B cell (primary cell): ENCODE data around the gene CTNNA3. TPM values are rescaled to one million over a fixed set of nuclear protein-coding genes. Genes with fewer than 3 reads are reported as not detected.

Experiments used
- ATAC-seq: fragments of 200-7000 bp; cut with Tn5 transposase; one replicate; pipeline ENCODE4 v1.10.0; 2021; ENCODE audit warnings: low read depth, mild to moderate bottlenecking, moderate number of reproducible peaks, moderate library complexity
- CTCF ChIA-PET: fragments of 350-600 bp; sonication (Branson Sonifier 250); formaldehyde crosslinking; loops from one replicate; lab custom pipeline; 2021; ENCODE audit warnings: antibody characterized with exemption, inconsistent platforms; lab: Charles Lee
- POLR2A ChIA-PET: fragments of 350-600 bp; sonication (Branson Sonifier 250); formaldehyde crosslinking; loops from one replicate; lab custom pipeline; 2021; ENCODE audit warnings: antibody characterized with exemption; lab: Charles Lee
- DNase-seq: peaks from one replicate; pipeline ENCODE4 v3.0.0; 2013
- H2AFZ ChIP-seq: 2 replicates; pipeline ENCODE4 v1.6.1; 2012; ENCODE audit warnings: mild to moderate bottlenecking, low read depth, low read length; ENCODE audit not compliant: insufficient read depth, poor library complexity, severe bottlenecking
- H3K27ac ChIP-seq, 2 donors: 1 replicate in 1 of 2; 2 replicates in 1 of 2; pipeline ENCODE4 v1.5.1; 2012 to 2013; ENCODE audit warnings: low read length in 2 of 2, mild to moderate bottlenecking in 2 of 2, moderate library complexity in 1 of 2
- H3K27me3 ChIP-seq, 4 experiments: fragments of 200-600 bp in 1 of 4; sonication (generic) in 1 of 4; replicated peaks in 1 of 4; 1 replicate in 2 of 4; 2 replicates in 2 of 4; pipeline versions ENCODE4 v1.6.1 to v1.7.0; 2013 to 2016; ENCODE audit warnings: low read length in 3 of 4, mild to moderate bottlenecking in 2 of 4, mixed read lengths in 1 of 4, moderate library complexity in 1 of 4; ENCODE audit not compliant: insufficient read depth in 4 of 4, control insufficient read depth in 3 of 4; ENCODE audit errors: control extremely low read depth in 1 of 4
- H3K36me3 ChIP-seq, 2 experiments: replicated peaks in 1 of 2; 1 replicate in 1 of 2; 2 replicates in 1 of 2; pipeline versions ENCODE4 v1.6.1 to v1.7.1; 2013; ENCODE audit warnings: low read length in 1 of 2; ENCODE audit not compliant: insufficient read depth in 2 of 2, control insufficient read depth in 1 of 2; ENCODE audit errors: control extremely low read depth in 1 of 2, extremely low read depth in 1 of 2
- H3K4me1 ChIP-seq, 2 donors: fragments of 200-600 bp in 1 of 2; sonication (generic) in 1 of 2; 1 replicate in 1 of 2; 2 replicates in 1 of 2; pipeline versions ENCODE4 v1.5.1 to v1.6.1; 2013 to 2017; ENCODE audit warnings: low read length in 2 of 2; ENCODE audit not compliant: control insufficient read depth in 2 of 2, insufficient read depth in 2 of 2
- H3K4me2 ChIP-seq: replicated peaks from 2 replicates; pipeline ENCODE3; 2012; ENCODE audit warnings: mild to moderate bottlenecking, low read depth, low read length; ENCODE audit not compliant: poor library complexity, severe bottlenecking
- H3K4me3 ChIP-seq, 5 experiments: fragments of 200-600 bp in 1 of 5; sonication (generic) in 1 of 5; 1 replicate in 3 of 5; 2 replicates in 2 of 5; pipeline versions ENCODE4 v1.5.1 to v1.7.0; 2011 to 2016; ENCODE audit warnings: low read length in 4 of 5, mild to moderate bottlenecking in 4 of 5, low read depth in 2 of 5, control low read depth in 1 of 5, moderate library complexity in 1 of 5; ENCODE audit not compliant: insufficient read depth in 1 of 5; ENCODE audit errors: control extremely low read depth in 1 of 5, extremely low read depth in 1 of 5
- H3K79me2 ChIP-seq: fragments of 200-600 bp; sonication (generic); one replicate; pipeline ENCODE4 v1.6.0; 2016; ENCODE audit warnings: low read length; ENCODE audit not compliant: control insufficient read depth, insufficient read depth
- H3K9ac ChIP-seq: fragments of 200-600 bp; sonication (generic); 2 replicates; pipeline ENCODE4 v1.6.1; 2017; ENCODE audit warnings: mild to moderate bottlenecking, low read length, moderate library complexity
- H3K9me3 ChIP-seq, 3 donors: one replicate each; pipeline versions ENCODE4 v1.6.1 to v1.7.1; 2013; ENCODE audit warnings: low read length in 2 of 3; ENCODE audit not compliant: control insufficient read depth in 2 of 3, insufficient read depth in 1 of 3; ENCODE audit errors: control extremely low read depth in 1 of 3
- H4K20me1 ChIP-seq: 2 replicates; pipeline ENCODE4 v1.6.0; 2012; ENCODE audit warnings: mild to moderate bottlenecking, low read length; ENCODE audit not compliant: insufficient read depth, control insufficient read depth, poor library complexity, severe bottlenecking
- H3K27ac Mint-ChIP-seq: one replicate; pipeline ENCODE4 v1.8.0; 2021; ENCODE audit warnings: mixed read lengths
- H3K27me3 Mint-ChIP-seq: one replicate; pipeline ENCODE4 v1.8.0; 2021; ENCODE audit warnings: mixed read lengths
- H3K4me1 Mint-ChIP-seq: one replicate; pipeline ENCODE4 v1.8.0; 2021; ENCODE audit warnings: mixed read lengths
- H3K4me3 Mint-ChIP-seq: one replicate; pipeline ENCODE4 v1.8.0; 2021; ENCODE audit warnings: mixed read lengths
- H3K9me3 Mint-ChIP-seq: one replicate; pipeline ENCODE4 v1.8.0; 2022; ENCODE audit warnings: mixed read lengths; ENCODE audit not compliant: insufficient read depth
- EZH2 ChIP-seq: IDR thresholded peaks from 2 replicates; pipeline ENCODE4 v1.6.1; 2012; ENCODE audit warnings: borderline replicate concordance, low read depth, mild to moderate bottlenecking, moderate library complexity, low read length; ENCODE audit not compliant: insufficient read depth, poor library complexity, severe bottlenecking
- WGBS: methylation state at CpG from one replicate; pipeline ENCODE4 v1.1.5; 2013; ENCODE audit warnings: missing lambda C conversion rate; ENCODE audit not compliant: insufficient coverage; 5-methylcytosine and 5-hydroxymethylcytosine counted together
- intact Hi-C: fragments of 100-400 bp; cut with micrococcal nuclease; formaldehyde crosslinking; loops from one replicate; pipeline ENCODE4 v1.10.0; 2022
- polyA plus RNA-seq: library from polyadenylated mRNA; depleted of rRNA; stranded (reverse); fragments of >200 nt; gene quantifications from 2 replicates; pipeline ENCODE4 v1.2.3, GENCODE V29; 2012
- total RNA-seq, 2 donors: library from RNA; stranded (reverse); fragments of 120-200 nt in 1 of 2; gene quantifications; 1 replicate in 1 of 2; 2 replicates in 1 of 2; pipeline versions ENCODE4 v1.2.3 to v1.2.4, GENCODE V29; 2013 to 2022
- TF ChIP-seq, protein P1 (sequence below): fragments of 200-600 bp; IDR thresholded peaks from one replicate; pipeline ENCODE4 v1.8.0; 2022; ENCODE audit warnings: antibody characterized with exemption, mild to moderate bottlenecking

CTNNA3 gene
- total and polyA plus RNA-seq, 2 donors (not counting 1 experiment from before 2014, with no cell fraction given): 0.01 TPM; not detected in 1

DNA sequence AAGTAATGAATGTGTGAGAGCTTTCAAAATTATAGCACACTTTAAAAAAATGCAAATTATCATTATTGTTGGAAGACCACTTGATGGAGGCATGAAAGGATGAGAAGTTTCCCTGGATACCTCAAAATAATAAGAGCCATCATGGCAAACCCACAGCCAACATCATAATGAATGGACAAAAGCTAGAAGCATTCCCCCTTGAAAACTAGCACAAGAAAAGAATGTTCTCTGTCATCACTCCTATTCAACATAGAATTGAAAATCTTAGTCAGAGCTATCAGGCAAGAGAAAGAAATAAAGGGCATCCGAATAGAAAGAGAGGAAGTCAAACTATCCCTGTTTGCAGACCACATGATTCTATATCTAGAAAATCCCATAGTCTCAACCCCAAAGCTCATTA lies 1657.4 kb downstream of the CTNNA3 start:
- Histone ChIP-seq H3K27ac (no peak overlapping the region), H3K4me1 (no peaks in the 10 kb centered on the region), H3K4me3 (no peak overlapping the region), H3K9ac (no peak overlapping the region), H3K4me2 (no peak overlapping the region), H4K20me1 (no peaks in the 10 kb centered on the region), H3K9me3 (peaks cover 0 to 2% (median 0%) of the 10 kb centered on the region in 3 donors), H3K36me3 (no peaks in the 10 kb centered on the region), H3K27me3 (no peaks in the 10 kb centered on the region), H2AFZ (no peak overlapping the region), H3K79me2 (no peaks in the 10 kb centered on the region)
- Mint-ChIP-seq H3K9me3 (peaks cover 4% of the 10 kb centered on the region), H3K4me3 (no peak overlapping the region), H3K27ac (no peak overlapping the region), H3K27me3 (no peaks in the 10 kb centered on the region), H3K4me1 (no peaks in the 10 kb centered on the region)
- 100% methylated on average over 1 of the region's 1 CpG for WGBS
- DNase-seq (no peak), ATAC-seq (no peak)
- ChIA-PET POLR2A (no interaction called here), CTCF (no interaction called here)
- intact Hi-C loops: no loop called here
- no peak for TF ChIP-seq EZH2
- TF ChIP-seq, protein P1, sequence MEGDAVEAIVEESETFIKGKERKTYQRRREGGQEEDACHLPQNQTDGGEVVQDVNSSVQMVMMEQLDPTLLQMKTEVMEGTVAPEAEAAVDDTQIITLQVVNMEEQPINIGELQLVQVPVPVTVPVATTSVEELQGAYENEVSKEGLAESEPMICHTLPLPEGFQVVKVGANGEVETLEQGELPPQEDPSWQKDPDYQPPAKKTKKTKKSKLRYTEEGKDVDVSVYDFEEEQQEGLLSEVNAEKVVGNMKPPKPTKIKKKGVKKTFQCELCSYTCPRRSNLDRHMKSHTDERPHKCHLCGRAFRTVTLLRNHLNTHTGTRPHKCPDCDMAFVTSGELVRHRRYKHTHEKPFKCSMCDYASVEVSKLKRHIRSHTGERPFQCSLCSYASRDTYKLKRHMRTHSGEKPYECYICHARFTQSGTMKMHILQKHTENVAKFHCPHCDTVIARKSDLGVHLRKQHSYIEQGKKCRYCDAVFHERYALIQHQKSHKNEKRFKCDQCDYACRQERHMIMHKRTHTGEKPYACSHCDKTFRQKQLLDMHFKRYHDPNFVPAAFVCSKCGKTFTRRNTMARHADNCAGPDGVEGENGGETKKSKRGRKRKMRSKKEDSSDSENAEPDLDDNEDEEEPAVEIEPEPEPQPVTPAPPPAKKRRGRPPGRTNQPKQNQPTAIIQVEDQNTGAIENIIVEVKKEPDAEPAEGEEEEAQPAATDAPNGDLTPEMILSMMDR: no peak

DNA sequence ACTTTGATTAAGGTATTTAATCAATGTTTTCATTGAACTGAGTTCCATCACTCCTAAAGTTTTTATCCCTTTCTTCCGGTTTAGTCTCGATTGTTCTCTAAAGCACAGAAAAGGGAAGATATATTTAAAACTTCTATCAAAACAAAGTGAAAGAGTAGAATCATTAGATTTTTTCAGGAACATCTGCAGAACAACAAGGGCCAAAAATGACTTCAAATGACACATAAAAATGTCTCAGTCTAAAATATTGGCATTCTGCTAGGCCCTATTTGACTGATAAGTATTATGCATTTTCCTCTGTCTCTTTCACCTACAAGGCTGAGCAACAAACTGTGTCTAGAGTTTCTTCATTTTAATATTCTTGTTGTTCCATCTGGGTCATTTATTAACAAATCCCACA lies 1669.7 kb downstream of the CTNNA3 start:
- no peak overlapping the region for H3K9ac ChIP-seq
- Mint-ChIP-seq H3K4me3 (no peak overlapping the region), H3K27me3 (no peaks in the 10 kb centered on the region), H3K4me1 (no peaks in the 10 kb centered on the region), H3K27ac (no peak overlapping the region), H3K9me3 (peaks cover 2% of the 10 kb centered on the region)
- no peaks in the 10 kb centered on the region for H3K4me1 ChIP-seq
- H3K27ac ChIP-seq: no peak overlapping the region
- H3K4me3 ChIP-seq: no peak overlapping the region
- no peaks in the 10 kb centered on the region for H4K20me1 ChIP-seq
- H3K79me2 ChIP-seq: no peaks in the 10 kb centered on the region
- no peak for TF ChIP-seq EZH2
- TF ChIP-seq, protein P1: no peak
- WGBS: no CpG with 5 or more reads among the region's 2 CpGs
- ChIA-PET POLR2A (no interaction called here), CTCF (no interaction called here)
- H3K36me3 ChIP-seq: no peaks in the 10 kb centered on the region
- no peak for DNase-seq
- no peak for ATAC-seq
- H2AFZ ChIP-seq: no peak overlapping the region
- intact Hi-C loops: no loop called here
- H3K27me3 ChIP-seq: no peaks in the 10 kb centered on the region
- H3K4me2 ChIP-seq: no peak overlapping the region
- H3K9me3 ChIP-seq: peaks cover 0 to 3% (median 0%) of the 10 kb centered on the region in 3 donors
